NCI-H2171 treated with DMSO at 0.1 percent for 48 hours (cell line): ENCODE measurements around the gene ENTREP3.
"Not testable (repeated sequence)": the region's sequence is repeated elsewhere in the genome, so short reads cannot be mapped to it uniquely, and the experiment has no call there.

ENCODE experiments used
- DNase-seq: peaks from one replicate; lab custom pipeline; 2025; lab: John Stamatoyannopoulos, UW

ENTREP3 gene

GRCh38 chr1:155223047-155223446 lies 32.2 kb downstream of the ENTREP3 start:
- DNase-seq = no peak

- not testable (repeated sequence) for DNase-seq
These were observed 34.9 kb downstream of the ENTREP3 start for GRCh38 chr1:155220211-155220965.

GRCh38 chr1:155219592-155220031 lies 35.7 kb downstream of the ENTREP3 start:
- peak; percentile 50 for DNase-seq

- DNase-seq = peak; percentile 63
These were observed 36.3 kb downstream of the ENTREP3 start for GRCh38 chr1:155218854-155219591.

- not testable (repeated sequence) for DNase-seq
These were observed 40.6 kb downstream of the ENTREP3 start for GRCh38 chr1:155214702-155215101.

- not testable (repeated sequence) for DNase-seq
These were observed 43.2 kb downstream of the ENTREP3 start for GRCh38 chr1:155212051-155212440.

- DNase-seq = not testable (repeated sequence)
These were observed 43.8 kb downstream of the ENTREP3 start for GRCh38 chr1:155211381-155212050.

- DNase-seq = no peak
These were observed 44.8 kb downstream of the ENTREP3 start for GRCh38 chr1:155210314-155211104.

- DNase-seq = no peak
These were observed 46.0 kb downstream of the ENTREP3 start for GRCh38 chr1:155209312-155209721.

GRCh38 chr1:155208541-155209311 lies 46.6 kb downstream of the ENTREP3 start, which contains the start of gene MTX1:
Gene MTX1 (plus strand): TSS chr1:155208695. CDS start chr1:155208805, 110 bp downstream.
- DNase-seq = peak; percentile 86

GRCh38 chr1:155207806-155208540 lies 47.3 kb downstream of the ENTREP3 start, which contains the start of gene THBS3:
Gene THBS3 (minus strand): TSS chr1:155207897. CDS start chr1:155207876, 21 bp downstream.
- DNase-seq = peak; percentile 84

- peak; percentile 93 for DNase-seq
These were observed 48.1 kb downstream of the ENTREP3 start for GRCh38 chr1:155206891-155207805.

- no peak for DNase-seq
These were observed 49.2 kb downstream of the ENTREP3 start for GRCh38 chr1:155205969-155206593.

GRCh38 chr1:155205035-155205434 lies 50.2 kb downstream of the ENTREP3 start:
- DNase-seq = no peak

GRCh38 chr1:155202731-155203515 lies 52.4 kb downstream of the ENTREP3 start:
- DNase-seq = no peak

- DNase-seq = no peak
These were observed 53.1 kb downstream of the ENTREP3 start for GRCh38 chr1:155202198-155202597.

GRCh38 chr1:155200920-155201319 lies 54.4 kb downstream of the ENTREP3 start:
- DNase-seq = no peak

- no peak for DNase-seq
These were observed 55.5 kb downstream of the ENTREP3 start for GRCh38 chr1:155199792-155200191.
